SW480 (cell line): ENCODE measurements around the gene SAMD4A.

Experiments
- DNase-seq: peaks from one replicate; pipeline ENCODE4 v3.0.0-alpha.2; 2016; ENCODE audit warnings: low spot score

Gene SAMD4A

GRCh38 chr14:54685286-54685845 lies 118.4 kb downstream of the SAMD4A start:
- no peak for DNase-seq

DNA sequence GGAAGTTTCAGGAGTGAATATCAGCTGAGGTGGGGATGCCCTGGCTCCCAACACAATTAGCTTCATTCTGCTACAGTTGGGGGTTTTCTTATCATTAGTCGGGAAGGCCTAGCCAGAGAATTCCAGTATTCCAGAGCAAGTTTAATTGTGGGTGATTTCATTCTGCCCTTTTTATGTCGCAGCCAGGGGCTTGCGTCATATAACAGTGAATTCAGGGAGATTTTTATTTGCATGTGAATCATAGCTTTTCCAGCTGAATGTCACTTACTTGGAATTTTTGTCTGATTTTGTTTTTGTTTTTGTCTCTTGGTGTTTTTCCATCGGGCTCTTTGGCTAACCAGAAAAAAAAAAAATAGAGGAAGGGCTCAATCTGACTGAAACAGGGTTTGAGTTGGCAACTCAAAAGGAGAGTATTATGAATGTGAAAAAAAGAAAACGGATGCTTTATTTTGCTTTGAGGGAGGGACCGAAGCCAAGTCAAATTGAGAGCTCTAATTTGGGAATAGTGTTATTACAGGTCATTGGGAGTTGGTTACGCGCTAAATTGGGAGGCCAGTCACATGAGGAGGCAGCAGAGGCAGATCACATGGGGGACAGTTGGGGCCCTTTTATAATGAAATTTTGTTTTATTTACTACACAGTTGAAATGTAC lies 119.4 kb downstream of the SAMD4A start:
- no peak for DNase-seq

GRCh38 chr14:54686871-54687749 lies 120.2 kb downstream of the SAMD4A start:
- DNase-seq, result no peak

- DNase-seq, result no peak
Observed at GRCh38 chr14:54687750-54688119, 120.8 kb downstream of the SAMD4A start.

DNA sequence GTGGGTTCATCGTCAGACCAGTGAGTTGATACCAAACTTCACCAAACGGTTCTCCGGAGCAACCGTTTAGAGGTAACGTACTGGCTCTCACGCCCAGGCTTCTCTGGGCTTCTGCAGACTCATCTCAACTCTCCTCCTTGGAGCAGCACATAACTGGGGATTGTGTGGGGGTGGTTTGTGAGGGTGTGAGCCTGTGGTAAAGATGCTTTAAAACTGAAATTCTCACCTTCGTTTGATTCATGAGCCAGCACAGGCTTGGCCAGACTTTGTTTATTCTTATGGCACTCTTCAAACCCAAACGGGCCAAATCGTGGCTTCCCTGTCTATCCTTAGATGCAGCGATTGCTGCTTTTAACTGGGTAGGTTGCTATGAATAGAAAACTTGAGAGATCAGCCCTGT lies 121.3 kb downstream of the SAMD4A start:
- DNase-seq, result no peak

GRCh38 chr14:54689928-54690327 lies 123.0 kb downstream of the SAMD4A start:
- no peak for DNase-seq

DNA sequence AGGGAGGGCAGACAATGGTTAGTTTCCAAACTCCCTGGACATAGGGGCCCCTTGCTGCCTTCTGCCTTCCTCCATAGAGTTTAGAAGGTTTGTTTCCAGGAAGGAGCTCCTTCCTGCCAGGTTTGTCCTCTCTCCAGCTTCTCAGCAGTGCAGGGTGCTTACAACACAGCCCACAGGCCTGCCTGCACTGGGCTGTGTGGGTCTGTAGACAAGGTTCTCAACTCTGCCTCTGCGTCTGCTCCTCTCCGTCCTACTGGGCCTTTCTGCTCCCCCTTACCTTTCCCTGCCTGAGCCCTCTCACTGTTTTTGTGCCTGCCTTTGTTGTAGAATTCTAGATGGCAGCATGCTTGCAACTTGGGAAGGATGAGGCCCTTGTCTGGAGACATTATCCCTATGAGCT lies 124.0 kb downstream of the SAMD4A start:
- DNase-seq, result no peak

- peak; percentile 61 for DNase-seq
Observed at GRCh38 chr14:54691525-54692283, 124.8 kb downstream of the SAMD4A start.

GRCh38 chr14:54692284-54692772 lies 125.4 kb downstream of the SAMD4A start:
- DNase-seq, result no peak

DNA sequence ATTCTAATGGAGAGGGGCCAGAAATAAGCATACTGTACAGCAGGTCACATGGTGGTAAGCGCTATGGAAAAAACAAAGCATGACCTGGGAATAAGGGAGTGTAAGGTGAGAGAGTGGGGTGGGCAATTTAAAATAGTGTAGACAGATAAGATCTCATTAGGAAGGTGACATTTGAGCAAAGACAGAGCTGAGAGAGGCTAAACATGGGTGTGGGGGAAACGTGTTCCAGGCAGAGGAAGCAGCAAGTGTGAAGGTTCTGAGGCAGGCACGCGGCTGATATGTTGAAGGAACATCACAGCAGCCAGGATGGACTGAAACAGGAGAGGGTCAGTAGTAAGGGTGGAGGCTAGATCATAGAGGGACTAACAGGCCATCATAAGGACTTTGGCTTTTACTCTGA lies 126.8 kb downstream of the SAMD4A start:
- DNase-seq, result no peak

- DNase-seq, result no peak
Observed at GRCh38 chr14:54695196-54695595, 128.3 kb downstream of the SAMD4A start.

- no peak for DNase-seq
Observed at GRCh38 chr14:54697001-54697400, 130.1 kb downstream of the SAMD4A start.

DNA sequence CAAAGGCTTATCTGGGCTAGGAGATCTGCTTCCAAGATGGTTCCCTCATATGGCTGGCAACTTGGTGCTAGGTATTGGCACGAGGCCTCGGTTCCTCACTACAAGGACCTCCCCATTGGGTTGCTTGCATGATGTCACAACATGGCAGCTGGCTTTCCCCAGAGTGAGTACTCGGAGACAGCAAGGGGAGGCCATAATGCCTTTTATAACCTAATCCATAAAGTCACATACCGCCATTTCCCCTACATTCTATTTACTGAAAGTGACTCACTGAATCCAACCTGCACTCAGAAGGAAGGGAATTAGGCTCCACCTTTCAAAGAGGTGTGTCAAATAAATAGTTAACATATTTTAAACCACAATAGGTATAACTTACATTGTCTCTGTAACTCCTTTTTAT lies 130.9 kb downstream of the SAMD4A start:
- DNase-seq, result peak; percentile 88

GRCh38 chr14:54698501-54698900 lies 131.6 kb downstream of the SAMD4A start:
- no peak for DNase-seq

GRCh38 chr14:54698966-54699530 lies 132.1 kb downstream of the SAMD4A start:
- peak; percentile 20 for DNase-seq

GRCh38 chr14:54699735-54700134 lies 132.8 kb downstream of the SAMD4A start:
- DNase-seq, result no peak

DNA sequence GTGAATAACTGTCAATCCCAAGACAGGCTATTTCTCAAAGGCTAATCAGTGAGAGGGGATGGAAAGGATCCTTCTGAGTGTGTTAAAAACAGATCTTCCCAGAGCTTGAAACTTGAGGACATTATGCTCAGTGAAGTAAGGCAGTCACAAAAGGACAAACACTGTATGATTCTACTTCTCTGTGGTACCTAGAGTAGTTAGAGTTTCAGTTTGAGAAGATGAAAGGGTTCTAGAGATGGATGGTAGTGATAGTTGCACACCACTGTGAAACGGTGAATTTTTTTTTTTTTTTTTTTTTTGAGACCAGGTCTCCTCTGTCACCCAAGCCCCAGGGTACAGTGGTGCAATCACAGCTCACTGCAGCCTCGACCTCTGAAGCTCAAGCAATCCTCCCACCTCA lies 133.8 kb downstream of the SAMD4A start:
- no peak for DNase-seq

DNA sequence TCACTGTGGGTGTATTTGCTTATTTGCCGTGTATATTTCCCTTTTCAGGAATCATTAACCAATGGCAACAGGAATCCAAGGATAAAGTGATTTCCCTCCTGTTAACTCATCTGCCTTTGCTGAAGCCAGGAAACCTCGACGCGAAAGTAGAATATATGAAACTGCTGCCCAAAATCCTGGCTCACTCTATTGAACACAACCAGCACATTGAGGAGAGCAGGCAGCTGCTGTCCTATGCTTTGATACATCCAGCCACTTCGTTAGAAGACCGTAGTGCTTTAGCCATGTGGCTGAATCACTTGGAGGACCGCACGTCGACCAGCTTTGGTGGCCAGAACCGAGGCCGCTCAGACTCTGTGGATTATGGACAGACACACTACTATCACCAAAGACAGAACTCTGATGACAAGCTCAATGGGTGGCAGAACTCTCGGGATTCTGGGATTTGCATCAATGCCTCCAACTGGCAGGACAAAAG lies 135.1 kb downstream of the SAMD4A start:
- no peak for DNase-seq

GRCh38 chr14:54702492-54702891 lies 135.6 kb downstream of the SAMD4A start:
- no peak for DNase-seq

DNA sequence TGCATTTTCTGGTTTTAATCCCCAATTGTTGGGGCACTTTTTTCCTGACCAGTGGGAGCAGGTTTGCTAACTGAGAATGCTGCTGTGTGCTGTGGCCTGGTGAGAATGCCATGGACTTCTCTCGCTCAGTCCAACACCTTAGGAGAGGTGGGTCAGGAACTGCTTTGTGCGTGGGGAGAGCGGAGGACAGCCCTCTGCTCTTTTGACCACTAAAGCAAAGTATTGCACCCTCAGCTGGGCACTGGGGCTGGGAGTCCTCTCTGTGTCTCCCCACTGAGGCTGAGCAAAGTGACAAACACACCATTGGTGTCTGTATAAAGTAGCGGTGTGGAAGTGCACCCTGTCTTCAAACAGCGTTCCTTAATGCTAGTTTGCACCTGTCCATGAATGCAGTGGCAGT lies 136.2 kb downstream of the SAMD4A start:
- DNase-seq, result no peak

- no peak for DNase-seq
Observed at GRCh38 chr14:54703724-54704123, 136.8 kb downstream of the SAMD4A start.

DNA sequence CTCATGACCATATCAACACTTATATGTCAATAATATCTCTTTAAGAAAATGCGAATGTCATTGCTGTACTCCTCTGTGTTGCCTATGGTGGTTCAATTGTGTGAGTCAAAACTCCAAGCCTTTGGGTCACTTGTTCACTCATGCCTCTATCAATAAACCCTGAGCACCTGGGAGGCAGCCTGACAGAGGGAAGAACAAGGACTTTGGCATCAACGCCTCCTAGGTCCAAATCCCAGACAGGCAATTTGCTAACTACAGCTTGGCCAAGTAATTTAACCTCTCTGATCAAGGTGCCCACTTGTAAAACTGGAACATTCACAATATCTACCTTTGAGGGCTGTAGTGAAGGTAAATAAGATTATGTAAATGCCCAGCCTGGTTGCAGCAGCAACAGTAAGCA lies 137.8 kb downstream of the SAMD4A start:
- DNase-seq, result no peak
